ENCODE results near the gene TSPEAR.

Gene TSPEAR

GRCh38 chr21:44718093-44718492 is 6.7 kb upstream of the TSPEAR start:
- no peak for DNase-seq

- DNase-seq = no peak
Observed at GRCh38 chr21:44716984-44717383, 5.6 kb upstream of the TSPEAR start.

- DNase-seq = no peak
Observed at GRCh38 chr21:44714905-44715304, 3.5 kb upstream of the TSPEAR start.

GRCh38 chr21:44713846-44714245 is 2.5 kb upstream of the TSPEAR start:
- DNase-seq = no peak

- no peak for DNase-seq
Observed at GRCh38 chr21:44713130-44713529, 1.8 kb upstream of the TSPEAR start.

GRCh38 chr21:44712203-44713028 is 1.0 kb upstream of the TSPEAR start:
- DNase-seq = no peak

- DNase-seq = no peak
Observed at GRCh38 chr21:44710756-44711326, 531 bp downstream of the TSPEAR start.

- no peak for DNase-seq
Observed at GRCh38 chr21:44710294-44710665, 1.1 kb downstream of the TSPEAR start.

- DNase-seq = no peak
Observed at GRCh38 chr21:44709426-44710293, 1.7 kb downstream of the TSPEAR start.

GRCh38 chr21:44708866-44709425 is 2.4 kb downstream of the TSPEAR start:
- DNase-seq = no peak

GRCh38 chr21:44708213-44708865 is 3.0 kb downstream of the TSPEAR start:
- DNase-seq = no peak

GRCh38 chr21:44706706-44707581 is 4.4 kb downstream of the TSPEAR start:
- no peak for DNase-seq

- DNase-seq = no peak
Observed at GRCh38 chr21:44706026-44706705, 5.2 kb downstream of the TSPEAR start.

GRCh38 chr21:44704636-44705001 is 6.8 kb downstream of the TSPEAR start:
- DNase-seq = no peak

GRCh38 chr21:44703731-44704635 is 7.4 kb downstream of the TSPEAR start:
- no peak for DNase-seq

GRCh38 chr21:44702973-44703730 is 8.2 kb downstream of the TSPEAR start:
- DNase-seq = no peak

GRCh38 chr21:44702111-44702972 is 9.0 kb downstream of the TSPEAR start:
- no peak for DNase-seq

GRCh38 chr21:44701541-44701940 is 9.8 kb downstream of the TSPEAR start:
- DNase-seq = no peak

Measured in T1000 (cell line).